Mucosa of rectum (tissue), 2 donors: ENCODE results near the gene EIF4G1.
A peak's percentile ranks its signal among the peaks of the same experiment; 100 is the strongest.

Experiments
- H3K27ac ChIP-seq, 2 donors: one replicate each; pipeline ENCODE4 v1.7.0; 2013; ENCODE audit warnings: inconsistent platforms in 2 of 2, low read depth in 2 of 2, low read length in 2 of 2
- H3K27me3 ChIP-seq, 2 donors: one replicate each; pipeline ENCODE4 v1.7.0; 2013; ENCODE audit warnings: low read length in 2 of 2; ENCODE audit not compliant: control insufficient read depth in 2 of 2, insufficient read depth in 2 of 2
- H3K36me3 ChIP-seq, 2 donors: one replicate each; pipeline ENCODE4 v1.7.0; 2013; ENCODE audit warnings: low read length in 2 of 2; ENCODE audit not compliant: control insufficient read depth in 2 of 2, insufficient read depth in 2 of 2
- H3K4me1 ChIP-seq, 2 donors: one replicate each; pipeline ENCODE4 v1.7.0; 2013; ENCODE audit warnings: low read length in 2 of 2, mild to moderate bottlenecking in 1 of 2; ENCODE audit not compliant: control insufficient read depth in 2 of 2, insufficient read depth in 2 of 2
- H3K4me3 ChIP-seq, 2 donors: one replicate each; pipeline ENCODE4 v1.7.0; 2013; ENCODE audit warnings: low read length in 2 of 2
- H3K9ac ChIP-seq, 2 donors: one replicate each; pipeline ENCODE4 v1.7.0; 2013; ENCODE audit warnings: low read length in 2 of 2, low read depth in 1 of 2, mild to moderate bottlenecking in 1 of 2
- H3K9me3 ChIP-seq, 2 donors: one replicate each; pipeline ENCODE4 v1.7.0; 2013; ENCODE audit warnings: low read length in 2 of 2; ENCODE audit not compliant: control insufficient read depth in 2 of 2
- donor health status: healthy.
- donor health status: Normal muscosa, but diverticular disease.

Gene EIF4G1

DNA sequence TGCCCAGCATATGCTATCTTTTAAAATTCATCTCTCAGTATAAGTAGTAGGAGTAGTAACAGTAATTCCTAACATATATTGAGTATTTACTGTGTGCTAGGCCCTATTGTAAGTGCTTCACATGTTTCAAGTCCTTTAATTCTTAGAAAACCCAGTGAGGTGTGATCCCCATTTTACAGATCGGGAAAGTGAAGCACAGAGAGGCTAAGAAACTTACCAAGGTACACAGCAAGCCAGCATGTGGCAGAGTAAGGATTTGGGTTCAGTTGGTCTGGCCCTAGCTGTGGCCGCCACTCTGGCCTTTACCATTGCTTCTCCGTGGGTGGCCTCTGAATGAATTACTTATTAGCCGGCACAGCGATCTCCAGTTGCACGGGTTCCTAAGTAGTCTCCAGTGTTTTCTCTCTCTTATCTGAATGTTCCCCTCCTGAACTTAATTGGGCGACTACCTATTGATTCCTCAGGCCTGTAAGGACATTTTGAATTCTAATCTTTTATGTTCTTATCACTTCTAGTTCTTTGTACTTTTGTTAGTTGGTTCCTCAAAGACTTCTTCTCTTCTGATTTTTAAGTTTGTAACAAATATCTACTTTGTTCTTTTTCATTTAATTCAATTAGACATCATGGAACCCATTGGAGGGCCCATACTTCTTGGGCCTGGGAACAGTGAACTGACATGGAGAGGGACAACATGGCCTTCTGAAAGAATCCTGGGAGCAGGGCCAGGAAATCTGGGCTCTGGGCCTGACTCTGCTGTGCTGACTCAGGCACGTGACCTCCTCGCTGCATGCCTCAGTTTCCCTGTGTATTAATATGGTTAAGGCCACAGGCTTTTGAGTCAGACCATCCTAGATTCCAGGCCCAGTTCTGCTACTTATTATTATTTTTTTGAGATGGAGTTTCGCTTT is 35.4 kb downstream of the EIF4G1 start:
- Histone ChIP-seq H3K27ac (no peak overlapping the region), H3K9me3 (no peaks in the 10 kb centered on the region), H3K36me3 (peaks cover 10 to 17% of the 10 kb centered on the region in 2 donors), H3K4me1 (peaks cover 32 to 47% of the 10 kb centered on the region in 2 donors), H3K4me3 (no peak overlapping the region), H3K27me3 (no peaks in the 10 kb centered on the region), H3K9ac (no peak overlapping the region)

DNA sequence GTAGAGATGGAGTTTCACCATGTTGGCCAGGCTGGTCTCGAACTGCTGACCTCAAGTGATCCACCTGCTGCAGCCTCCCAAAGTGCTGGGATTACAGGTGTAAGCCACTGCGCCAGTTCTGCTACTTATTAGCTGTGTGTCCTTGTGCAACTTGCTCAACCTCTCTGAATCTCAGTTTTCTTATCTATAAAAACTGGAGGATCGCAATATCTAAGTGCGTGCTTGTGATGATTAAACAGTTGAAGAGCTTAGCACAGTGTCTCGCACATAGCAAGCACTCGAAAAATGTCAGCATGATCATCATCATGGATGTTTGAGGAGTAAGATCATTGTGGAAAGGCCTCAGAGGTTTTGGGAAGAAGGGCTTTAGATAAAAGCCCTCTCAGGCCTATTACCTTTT is 36.2 kb downstream of the EIF4G1 start:
- no peak overlapping the region for H3K27ac ChIP-seq
- peaks cover 16 to 22% of the 10 kb centered on the region in 2 donors for H3K36me3 ChIP-seq
- no peaks in the 10 kb centered on the region for H3K9me3 ChIP-seq
- no peak overlapping the region for H3K4me3 ChIP-seq
- H3K27me3 ChIP-seq: no peaks in the 10 kb centered on the region
- no peak overlapping the region for H3K9ac ChIP-seq
- peaks cover 28 to 43% of the 10 kb centered on the region in 2 donors for H3K4me1 ChIP-seq

DNA sequence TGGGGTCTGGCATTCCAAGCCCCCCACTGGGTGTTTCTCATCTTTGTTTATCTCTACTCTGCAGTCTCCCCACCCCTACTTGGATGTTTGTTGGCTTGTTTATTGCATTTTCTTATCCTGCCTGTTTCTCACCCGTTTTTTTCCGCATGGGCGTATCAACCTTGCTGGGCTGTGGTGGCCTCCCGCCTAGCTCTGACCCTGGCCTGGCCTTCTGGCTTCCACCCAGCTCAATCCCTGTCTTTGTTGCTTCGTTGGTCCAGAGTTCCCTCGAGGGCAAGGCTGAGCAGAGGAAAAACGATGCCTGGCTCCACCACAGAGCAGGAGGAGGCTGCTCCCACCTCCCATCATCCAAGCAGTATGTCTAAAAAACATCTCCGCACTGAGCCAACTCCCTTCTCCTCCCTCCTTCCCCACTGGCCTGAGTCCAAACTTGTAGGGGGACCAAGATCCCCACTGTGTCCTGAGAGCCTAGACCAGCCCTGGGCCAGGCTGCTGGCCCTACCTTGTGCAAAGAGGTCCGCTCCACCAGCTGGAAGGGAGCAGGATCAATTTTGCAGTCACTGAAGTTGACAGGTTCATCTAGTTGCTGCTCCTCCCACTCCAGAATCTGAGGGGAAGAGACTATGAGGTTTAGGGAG is 37.2 kb downstream of the EIF4G1 start:
- Histone ChIP-seq H3K4me3 (peak overlapping the region in 1 of 2 donors; percentile 28), H3K4me1 (peaks cover 26 to 34% of the 10 kb centered on the region in 2 donors), H3K27ac (peak overlapping the region; percentile 89 to 92), H3K9ac (peak overlapping the region; percentile 67 to 68), H3K36me3 (peaks cover 21 to 22% of the 10 kb centered on the region in 2 donors), H3K27me3 (no peaks in the 10 kb centered on the region), H3K9me3 (no peaks in the 10 kb centered on the region)

DNA sequence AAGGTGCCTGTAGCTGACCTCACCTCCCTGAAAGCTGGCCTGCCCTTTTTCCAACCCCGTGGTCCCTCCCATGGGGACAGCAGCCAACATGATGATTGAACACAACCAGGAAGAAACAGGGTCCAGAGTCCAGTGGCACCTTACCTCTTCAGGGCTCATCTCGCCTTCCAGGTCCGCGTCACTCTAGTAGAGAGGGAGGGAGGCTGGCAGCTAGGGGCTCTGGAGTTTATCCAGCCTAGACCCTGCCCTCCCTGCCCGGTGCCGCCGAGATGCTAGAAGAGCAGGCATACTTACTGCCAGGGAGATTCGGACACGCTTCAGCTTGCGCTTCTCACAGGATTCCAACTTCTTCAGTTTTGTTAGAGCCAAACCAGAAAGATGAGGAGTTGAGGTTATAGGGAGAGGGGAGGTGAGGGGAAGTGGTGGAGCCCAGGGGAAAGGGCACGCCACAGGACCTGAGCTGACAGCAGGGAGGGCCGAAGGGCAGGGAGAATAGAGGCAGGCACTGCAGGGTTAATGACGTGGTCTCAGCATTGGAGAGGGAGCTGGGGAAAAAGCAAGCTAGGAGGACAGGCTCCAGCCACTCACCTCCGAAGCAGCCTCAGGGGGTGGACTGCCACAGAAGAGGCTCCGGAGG is 37.9 kb downstream of the EIF4G1 start:
- peak overlapping the region; percentile 14 to 45 for H3K4me3 ChIP-seq
- H3K9ac ChIP-seq: peak overlapping the region; percentile 67 to 68
- peaks cover 24% of the 10 kb centered on the region in 2 donors for H3K36me3 ChIP-seq
- H3K27ac ChIP-seq: peak overlapping the region; percentile 89 to 92
- H3K4me1 ChIP-seq: peaks cover 26 to 31% of the 10 kb centered on the region in 2 donors
- H3K9me3 ChIP-seq: no peaks in the 10 kb centered on the region
- no peaks in the 10 kb centered on the region for H3K27me3 ChIP-seq

DNA sequence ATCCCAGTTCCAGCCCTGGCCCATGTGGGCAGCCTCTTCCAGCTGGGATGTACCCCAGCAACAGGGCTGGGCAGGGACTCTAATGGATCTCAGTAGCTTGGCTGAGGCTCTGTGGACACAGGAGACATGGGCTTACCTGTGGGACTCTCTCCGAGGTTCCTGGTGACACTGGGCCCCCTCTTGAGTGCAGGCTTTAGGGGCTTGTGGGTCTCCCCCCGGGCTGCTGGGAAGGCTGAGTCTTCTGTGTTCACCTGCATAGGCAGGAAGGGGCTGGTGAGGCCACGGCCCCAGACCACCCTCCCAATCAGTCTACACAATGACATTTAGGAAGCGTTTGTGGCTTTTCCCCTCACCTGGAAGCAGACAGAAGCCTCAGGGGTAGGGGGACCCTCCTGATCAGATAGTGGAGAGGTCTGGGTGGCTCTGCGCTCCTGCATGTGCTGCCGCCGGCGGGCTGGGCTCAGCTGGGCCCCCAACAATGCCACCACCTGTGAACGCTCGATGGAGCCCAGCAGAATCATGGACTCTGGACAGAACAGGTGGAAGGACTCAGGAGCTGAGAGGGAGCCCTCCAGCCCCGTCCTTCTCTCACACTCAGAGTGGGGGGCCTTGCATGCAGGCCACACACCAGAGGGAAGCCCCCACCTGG is 38.6 kb downstream of the EIF4G1 start:
- H3K4me3 ChIP-seq: no peak overlapping the region
- peaks cover 26 to 31% of the 10 kb centered on the region in 2 donors for H3K4me1 ChIP-seq
- H3K27ac ChIP-seq: peak overlapping the region; percentile 89 to 92
- H3K9me3 ChIP-seq: no peaks in the 10 kb centered on the region
- H3K27me3 ChIP-seq: no peaks in the 10 kb centered on the region
- peaks cover 26 to 32% of the 10 kb centered on the region in 2 donors for H3K36me3 ChIP-seq
- peak overlapping the region; percentile 57 to 67 for H3K9ac ChIP-seq

DNA sequence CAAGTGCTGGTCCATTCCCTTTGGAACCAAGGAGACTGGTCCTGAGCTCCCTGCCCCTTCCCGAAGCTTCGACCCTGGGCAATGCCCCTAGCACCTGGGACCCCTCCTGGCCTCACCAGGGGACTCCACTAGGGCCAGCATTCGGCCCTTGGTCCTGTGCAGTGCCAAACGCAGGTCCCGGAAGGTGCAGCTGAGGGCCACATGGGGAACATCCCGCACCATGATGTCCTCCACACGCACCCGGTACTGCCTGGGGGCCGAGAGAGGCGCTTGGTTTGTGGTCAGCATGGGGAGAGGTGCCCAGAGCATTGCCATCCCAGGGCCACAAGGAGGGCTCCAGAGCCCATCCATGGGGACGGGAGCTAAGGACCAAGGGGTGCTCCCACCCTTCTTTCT is 39.1 kb downstream of the EIF4G1 start:
- Histone ChIP-seq H3K9me3 (no peaks in the 10 kb centered on the region), H3K36me3 (peaks cover 31 to 36% of the 10 kb centered on the region in 2 donors), H3K4me3 (no peak overlapping the region), H3K27me3 (no peaks in the 10 kb centered on the region), H3K27ac (no peak overlapping the region), H3K4me1 (peaks cover 26 to 31% of the 10 kb centered on the region in 2 donors), H3K9ac (no peak overlapping the region)

- H3K4me3 ChIP-seq: no peak overlapping the region
- H3K27me3 ChIP-seq: no peaks in the 10 kb centered on the region
- H3K4me1 ChIP-seq: peaks cover 26 to 31% of the 10 kb centered on the region in 2 donors
- no peak overlapping the region for H3K27ac ChIP-seq
- peaks cover 31 to 36% of the 10 kb centered on the region in 2 donors for H3K36me3 ChIP-seq
- no peaks in the 10 kb centered on the region for H3K9me3 ChIP-seq
- no peak overlapping the region for H3K9ac ChIP-seq
Measured at GRCh38 chr3:184354121-184354728, 39.8 kb downstream of the EIF4G1 start.

DNA sequence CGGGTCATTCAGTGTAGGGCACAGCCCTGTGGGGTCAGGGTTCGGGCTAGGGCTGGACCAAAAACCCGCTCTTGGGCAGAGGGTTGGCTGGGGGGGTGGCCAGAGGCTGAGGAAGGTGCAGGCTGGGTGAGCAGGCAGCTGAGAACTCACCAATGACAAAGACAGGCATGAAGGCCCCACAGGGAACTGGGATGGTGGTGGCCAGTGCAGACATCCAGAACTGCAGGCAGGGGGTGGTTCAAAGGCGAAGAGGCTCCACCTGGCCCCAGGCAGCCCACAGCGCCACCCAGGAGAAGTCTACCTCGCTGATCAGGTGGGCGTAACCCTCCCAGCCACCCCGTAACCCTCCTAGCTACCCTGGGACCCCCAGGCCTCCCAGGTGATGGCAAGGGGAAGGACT is 40.3 kb downstream of the EIF4G1 start:
- peaks cover 31 to 36% of the 10 kb centered on the region in 2 donors for H3K36me3 ChIP-seq
- peaks cover 26 to 31% of the 10 kb centered on the region in 2 donors for H3K4me1 ChIP-seq

GRCh38 chr3:184355261-184356040 is 41.0 kb downstream of the EIF4G1 start:
- Histone ChIP-seq H3K9me3 (no peaks in the 10 kb centered on the region), H3K4me1 (peaks cover 31 to 35% of the 10 kb centered on the region in 2 donors), H3K27ac (no peak overlapping the region), H3K27me3 (no peaks in the 10 kb centered on the region), H3K36me3 (peaks cover 31 to 36% of the 10 kb centered on the region in 2 donors), H3K9ac (no peak overlapping the region), H3K4me3 (no peak overlapping the region)

More for the DNA sequence above, 40.3 kb downstream of the EIF4G1 start:
- Histone ChIP-seq H3K4me3 (no peak overlapping the region), H3K27ac (no peak overlapping the region), H3K27me3 (no peaks in the 10 kb centered on the region), H3K9me3 (no peaks in the 10 kb centered on the region), H3K9ac (no peak overlapping the region)
